ENCODE data around the gene SLMAP. TPM values are rescaled to one million over a fixed set of nuclear protein-coding genes. Genes with fewer than 3 reads are reported as not detected.
A peak's percentile ranks its signal among the peaks of the same experiment; 100 is the strongest.

SLMAP gene
- total and polyA plus RNA-seq, 2 experiments from 2014 or later = 32.1 to 73.0 TPM

- TF ChIP-seq, protein P1, sequence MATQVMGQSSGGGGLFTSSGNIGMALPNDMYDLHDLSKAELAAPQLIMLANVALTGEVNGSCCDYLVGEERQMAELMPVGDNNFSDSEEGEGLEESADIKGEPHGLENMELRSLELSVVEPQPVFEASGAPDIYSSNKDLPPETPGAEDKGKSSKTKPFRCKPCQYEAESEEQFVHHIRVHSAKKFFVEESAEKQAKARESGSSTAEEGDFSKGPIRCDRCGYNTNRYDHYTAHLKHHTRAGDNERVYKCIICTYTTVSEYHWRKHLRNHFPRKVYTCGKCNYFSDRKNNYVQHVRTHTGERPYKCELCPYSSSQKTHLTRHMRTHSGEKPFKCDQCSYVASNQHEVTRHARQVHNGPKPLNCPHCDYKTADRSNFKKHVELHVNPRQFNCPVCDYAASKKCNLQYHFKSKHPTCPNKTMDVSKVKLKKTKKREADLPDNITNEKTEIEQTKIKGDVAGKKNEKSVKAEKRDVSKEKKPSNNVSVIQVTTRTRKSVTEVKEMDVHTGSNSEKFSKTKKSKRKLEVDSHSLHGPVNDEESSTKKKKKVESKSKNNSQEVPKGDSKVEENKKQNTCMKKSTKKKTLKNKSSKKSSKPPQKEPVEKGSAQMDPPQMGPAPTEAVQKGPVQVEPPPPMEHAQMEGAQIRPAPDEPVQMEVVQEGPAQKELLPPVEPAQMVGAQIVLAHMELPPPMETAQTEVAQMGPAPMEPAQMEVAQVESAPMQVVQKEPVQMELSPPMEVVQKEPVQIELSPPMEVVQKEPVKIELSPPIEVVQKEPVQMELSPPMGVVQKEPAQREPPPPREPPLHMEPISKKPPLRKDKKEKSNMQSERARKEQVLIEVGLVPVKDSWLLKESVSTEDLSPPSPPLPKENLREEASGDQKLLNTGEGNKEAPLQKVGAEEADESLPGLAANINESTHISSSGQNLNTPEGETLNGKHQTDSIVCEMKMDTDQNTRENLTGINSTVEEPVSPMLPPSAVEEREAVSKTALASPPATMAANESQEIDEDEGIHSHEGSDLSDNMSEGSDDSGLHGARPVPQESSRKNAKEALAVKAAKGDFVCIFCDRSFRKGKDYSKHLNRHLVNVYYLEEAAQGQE (IDR thresholded peaks at IDR 0.05; ENCODE audit: unreplicated experiment) = no peak
- TF ChIP-seq NANOG (IDR thresholded peaks at IDR 0.05; ENCODE audit: borderline replicate concordance) = no peak
- TF ChIP-seq JUNB (IDR thresholded peaks at IDR 0.05; ENCODE audit: unreplicated experiment) = no peak
- TF ChIP-seq, protein P2, sequence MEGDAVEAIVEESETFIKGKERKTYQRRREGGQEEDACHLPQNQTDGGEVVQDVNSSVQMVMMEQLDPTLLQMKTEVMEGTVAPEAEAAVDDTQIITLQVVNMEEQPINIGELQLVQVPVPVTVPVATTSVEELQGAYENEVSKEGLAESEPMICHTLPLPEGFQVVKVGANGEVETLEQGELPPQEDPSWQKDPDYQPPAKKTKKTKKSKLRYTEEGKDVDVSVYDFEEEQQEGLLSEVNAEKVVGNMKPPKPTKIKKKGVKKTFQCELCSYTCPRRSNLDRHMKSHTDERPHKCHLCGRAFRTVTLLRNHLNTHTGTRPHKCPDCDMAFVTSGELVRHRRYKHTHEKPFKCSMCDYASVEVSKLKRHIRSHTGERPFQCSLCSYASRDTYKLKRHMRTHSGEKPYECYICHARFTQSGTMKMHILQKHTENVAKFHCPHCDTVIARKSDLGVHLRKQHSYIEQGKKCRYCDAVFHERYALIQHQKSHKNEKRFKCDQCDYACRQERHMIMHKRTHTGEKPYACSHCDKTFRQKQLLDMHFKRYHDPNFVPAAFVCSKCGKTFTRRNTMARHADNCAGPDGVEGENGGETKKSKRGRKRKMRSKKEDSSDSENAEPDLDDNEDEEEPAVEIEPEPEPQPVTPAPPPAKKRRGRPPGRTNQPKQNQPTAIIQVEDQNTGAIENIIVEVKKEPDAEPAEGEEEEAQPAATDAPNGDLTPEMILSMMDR (conservative IDR thresholded peaks at IDR 0.05; ENCODE audit: low read depth in 2 of 2) = no peak
- TF ChIP-seq ZNF331 (CRISPR knock-in tag; IDR thresholded peaks at IDR 0.05; ENCODE audit: low read depth) = no peak
- TF ChIP-seq POLR2AphosphoS5 (IDR thresholded peaks at IDR 0.05; ENCODE audit: low read depth) = no peak
Measured at GRCh38 chr3:57731311-57731710, 24.8 kb upstream of the SLMAP start (continued).

DNA sequence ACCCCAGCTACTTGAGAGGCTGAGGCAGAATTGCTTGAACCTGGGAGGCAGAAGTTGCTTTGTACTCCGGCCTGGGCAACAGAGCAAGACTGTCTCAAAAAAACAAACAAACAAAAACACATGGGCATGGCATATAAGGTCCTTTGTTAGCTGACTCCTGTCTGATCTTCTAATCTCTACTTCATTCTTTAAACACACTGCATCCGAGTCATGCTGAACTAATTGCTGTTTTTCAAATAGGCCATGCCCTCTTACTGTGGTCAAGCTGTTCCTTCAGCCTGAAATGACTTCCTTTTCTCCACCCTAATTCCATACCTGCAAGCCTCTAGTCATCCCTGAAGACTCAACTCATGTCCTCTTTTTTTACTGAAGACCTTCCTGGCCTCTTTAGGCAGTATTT is 22.3 kb upstream of the SLMAP start:
- Histone ChIP-seq H3K27me3 (ENCODE audit: insufficient read depth) (no peaks in the 10 kb centered on the region), H3K4me3 (no peak overlapping the region), H4K20me1 (replicated peaks; ENCODE audit: insufficient read depth) (no peaks in the 10 kb centered on the region), H3K27ac (ENCODE audit: low read depth) (no peak overlapping the region), H3K4me2 (no peak overlapping the region), H3K79me2 (replicated peaks; ENCODE audit: insufficient read depth) (no peaks in the 10 kb centered on the region), H3K9me2 (ENCODE audit: insufficient read depth) (0 out of 2 replicates have a peak, but pooled peaks cover 4% of the 10 kb centered on the region), H2AFZ (peak overlapping the region; percentile 84), H3F3A (replicated peaks; ENCODE audit: low read depth) (no peaks in the 10 kb centered on the region), H3K4me1 (ENCODE audit: insufficient read depth) (no peaks in the 10 kb centered on the region), H3K36me3 (ENCODE audit: insufficient read depth) (no peaks in the 10 kb centered on the region)
- Mint-ChIP-seq H3K9me3 (no peaks in the 10 kb centered on the region), H3K27me3 (ENCODE audit: insufficient read depth, low read depth, poor library complexity) (peaks cover 2% of the 10 kb centered on the region), H3K36me3 (ENCODE audit: low read depth) (no peaks in the 10 kb centered on the region), H3K27ac (no peak overlapping the region), H3K4me3 (no peak overlapping the region), H3K4me1 (no peaks in the 10 kb centered on the region)
- DNase-seq (ENCODE audit: low spot score) (no peak), ATAC-seq (no peak)
- TF ChIP-seq ETS1 (IDR thresholded peaks at IDR 0.05) (no peak), NANOG (IDR thresholded peaks at IDR 0.05; ENCODE audit: borderline replicate concordance) (no peak), ZNF331 (CRISPR knock-in tag; IDR thresholded peaks at IDR 0.05; ENCODE audit: low read depth) (no peak)
- TF ChIP-seq, protein P2 (conservative IDR thresholded peaks at IDR 0.05; ENCODE audit: low read depth in 2 of 2) = no peak
